H1 (cell line): ENCODE results near the gene ANO2. TPM values are rescaled to one million over a fixed set of nuclear protein-coding genes. Genes with fewer than 3 reads are reported as not detected.

Experiments
- PHF8 ChIP-seq: fragments of 200-600 bp; sonication (generic); conservative IDR thresholded peaks from 2 replicates; pipeline ENCODE4 v1.7.1; 2012; ENCODE audit warnings: low read depth, mild to moderate bottlenecking, inconsistent platforms, low read length, moderate library complexity
- TAF7 ChIP-seq: optimal IDR thresholded peaks from 2 replicates; pipeline ENCODE3; 2011; ENCODE audit warnings: low read depth, mild to moderate bottlenecking, inconsistent platforms, low read length, moderate library complexity, borderline replicate concordance
- TCF12 ChIP-seq: IDR thresholded peaks from 2 replicates; pipeline ENCODE4 v1.6.1; 2011; ENCODE audit warnings: low read depth, mild to moderate bottlenecking, low read length
- TEAD4 ChIP-seq: IDR thresholded peaks from 2 replicates; pipeline ENCODE4 v1.6.1; 2012; ENCODE audit warnings: low read depth, low read length, inconsistent platforms, mixed read lengths
- polyA plus RNA-seq, 7 experiments: library from polyadenylated mRNA; depleted of rRNA in 3 of 7; stranded (reverse) in 5 of 7; unstranded in 2 of 7; fragments of >200 nt in 5 of 7; fragments of 200-250 nt in 2 of 7; gene quantifications; 1 replicate in 5 of 7; 2 replicates in 1 of 7; 4 replicates in 1 of 7; pipeline versions ENCODE4 v1.2.1 to v1.2.3, GENCODE V29; 2011 to 2013; ENCODE audit warnings: missing spikeins in 2 of 7, mixed read lengths in 2 of 7
- total RNA-seq: library from RNA; stranded (reverse); fragmentation: NEBNext Ultra II Directional; extraction: Animal tissue kit (Norgen Biotek cat#: 25700); gene quantifications from 2 replicates; pipeline ENCODE4 v1.2.1, GENCODE V29; 2021

Gene ANO2
- total and polyA plus RNA-seq, 2 of the 8 experiments (the other 6 are each of a cell fraction or from before 2014, with no cell fraction given) = 1.9 to 5.5 TPM

GRCh38 chr12:5739917-5740316 lies 205.1 kb downstream of the ANO2 start (continued):
- TF ChIP-seq TAF7 = no peak
- no peak for TF ChIP-seq TEAD4
- TF ChIP-seq PHF8 = no peak
- TF ChIP-seq TCF12 = no peak
